PC-3 (cell line): ENCODE measurements around the gene PCNX2. TPM values are rescaled to one million over a fixed set of nuclear protein-coding genes. Genes with fewer than 3 reads are reported as not detected.

Experiments used
- ATAC-seq: fragments of 200-7000 bp; cut with Tn5 transposase; 2 replicates; pipeline ENCODE4 v1.9.1; 2020; ENCODE audit warnings: mild to moderate bottlenecking, moderate library complexity
- BruUV-seq: library from RNA; stranded (reverse); fragments of 400-500 nt; replicated peaks from 2 replicates; lab custom pipeline; 2021; lab: Mats Ljungman, UMichigan
- CTCF ChIA-PET: fragments of 300-600 bp; sonication (Branson Sonifier 250); formaldehyde crosslinking; loops from one replicate; lab custom pipeline; 2022; ENCODE audit warnings: antibody characterized with exemption; lab: Charles Lee
- POLR2A ChIA-PET: fragments of 300-600 bp; sonication (Branson Sonifier 250); formaldehyde crosslinking; loops from one replicate; lab custom pipeline; 2022; ENCODE audit warnings: antibody characterized with exemption; ENCODE audit not compliant: unreplicated experiment; lab: Charles Lee
- DNase-seq: peaks from one replicate; pipeline ENCODE4 v3.0.0-alpha.2; 2015
- H2AFZ ChIP-seq: fragments of 300-600 bp; sonication (generic); 2 replicates; pipeline ENCODE4 v1.6.0; 2016; ENCODE audit warnings: antibody characterized with exemption, low read length
- H3F3A ChIP-seq: fragments of 300-600 bp; sonication (generic); one replicate; pipeline ENCODE4 v1.6.0; 2017; ENCODE audit warnings: antibody characterized with exemption, low read length, control low read depth, mild to moderate bottlenecking; ENCODE audit not compliant: unreplicated experiment
- H3K27ac ChIP-seq: fragments of 300-600 bp; sonication (generic); 2 replicates; pipeline ENCODE4 v1.5.1; 2016; ENCODE audit warnings: mild to moderate bottlenecking, low read length
- H3K27me3 ChIP-seq: fragments of 300-600 bp; sonication (generic); 2 replicates; pipeline ENCODE4 v1.6.1; 2016; ENCODE audit warnings: low read length, mixed read lengths
- H3K36me3 ChIP-seq: fragments of 300-600 bp; sonication (generic); 2 replicates; pipeline ENCODE4 v1.6.1; 2016; ENCODE audit warnings: low read depth, mixed run types, low read length, mixed read lengths
- H3K4me1 ChIP-seq: fragments of 300-600 bp; sonication (generic); 2 replicates; pipeline ENCODE4 v1.5.1; 2016; ENCODE audit warnings: low read length; ENCODE audit not compliant: insufficient read depth
- H3K4me2 ChIP-seq: fragments of 300-600 bp; sonication (generic); 2 replicates; pipeline ENCODE4 v1.6.0; 2016; ENCODE audit warnings: low read length
- H3K4me3 ChIP-seq: fragments of 300-600 bp; sonication (generic); 2 replicates; pipeline ENCODE4 v1.5.1; 2016; ENCODE audit warnings: mild to moderate bottlenecking, low read length, mixed read lengths
- H3K79me2 ChIP-seq: fragments of 300-600 bp; sonication (generic); 2 replicates; pipeline ENCODE4 v1.6.1; 2017; ENCODE audit warnings: low read length, mixed read lengths
- H3K9ac ChIP-seq: fragments of 300-600 bp; sonication (generic); 2 replicates; pipeline ENCODE4 v1.6.0; 2016; ENCODE audit warnings: mild to moderate bottlenecking, low read length
- H3K9me2 ChIP-seq: fragments of 300-600 bp; sonication (generic); replicated peaks from 2 replicates; pipeline ENCODE4 v1.6.1; 2016; ENCODE audit warnings: mixed run types, low read length, mixed read lengths
- H3K9me3 ChIP-seq: fragments of 300-600 bp; sonication (generic); 2 replicates; pipeline ENCODE4 v1.6.1; 2016; ENCODE audit warnings: low read length, mixed read lengths
- H4K20me1 ChIP-seq: fragments of 300-600 bp; sonication (generic); 2 replicates; pipeline ENCODE4 v1.6.1; 2016; ENCODE audit warnings: low read length, mixed read lengths
- CTCF ChIP-seq: fragments of 300-600 bp; sonication (generic); conservative IDR thresholded peaks from 2 replicates; pipeline ENCODE4 v1.5.1; 2017; ENCODE audit warnings: antibody characterized with exemption, low read depth, mild to moderate bottlenecking, low read length
- EZH2 ChIP-seq: fragments of 300-600 bp; sonication (generic); IDR thresholded peaks from one replicate; pipeline ENCODE4 v1.6.1; 2017; ENCODE audit warnings: antibody characterized with exemption, mild to moderate bottlenecking, low read length; ENCODE audit not compliant: unreplicated experiment
- EZH2phosphoT487 ChIP-seq: fragments of 300-600 bp; sonication (generic); IDR thresholded peaks from 2 replicates; pipeline ENCODE4 v1.6.1; 2018; ENCODE audit warnings: mild to moderate bottlenecking, antibody characterized with exemption, low read length, borderline replicate concordance
- intact Hi-C: fragments of 100-400 bp; cut with micrococcal nuclease; formaldehyde crosslinking; loops from 2 replicates; pipeline ENCODE4 v1.9.0; 2023
- total RNA-seq: library from RNA; depleted of rRNA; stranded (reverse); fragments of >200 nt; gene quantifications from 2 replicates; pipeline ENCODE4 v1.2.3, GENCODE V29; 2014

PCNX2 gene
- total RNA-seq, 1 experiment from 2014 or later = 17.3 TPM

GRCh38 chr1:233278631-233279030 lies 16.9 kb downstream of the PCNX2 start:
- Histone ChIP-seq H3K36me3 (no peaks in the 10 kb centered on the region), H3K79me2 (0 out of 2 replicates have a peak, but pooled peaks cover 8% of the 10 kb centered on the region), H3K9ac (no peak overlapping the region), H3K9me3 (no peaks in the 10 kb centered on the region), H3K4me1 (no peaks in the 10 kb centered on the region), H3K4me2 (no peak overlapping the region), H4K20me1 (0 out of 2 replicates have a peak, but pooled peaks cover 8% of the 10 kb centered on the region), H3K9me2 (no peaks in the 10 kb centered on the region), H3K27ac (no peak overlapping the region), H3F3A (no peaks in the 10 kb centered on the region), H3K27me3 (no peaks in the 10 kb centered on the region), H2AFZ (no peak overlapping the region), H3K4me3 (no peak overlapping the region)
- no peak for TF ChIP-seq EZH2
- TF ChIP-seq EZH2phosphoT487 = no peak
- no peak for TF ChIP-seq CTCF
- CTCF ChIA-PET = no interaction called here
- DNase-seq (no peak), ATAC-seq (no peak)
- POLR2A ChIA-PET = interaction anchor here (0.6 kb wide), 1 partner anchor 828 kb away, joined by 5 read pairs; no protein-coding TSS in a partner anchor
- intact Hi-C loops = no loop called here
- BruUV-seq = no TSS peak

GRCh38 chr1:233277637-233278606 lies 17.6 kb downstream of the PCNX2 start:
- Histone ChIP-seq H3F3A (no peaks in the 10 kb centered on the region), H3K27me3 (no peaks in the 10 kb centered on the region), H3K4me2 (no peak overlapping the region), H2AFZ (no peak overlapping the region), H3K4me3 (no peak overlapping the region), H3K9me3 (no peaks in the 10 kb centered on the region), H3K79me2 (0 out of 2 replicates have a peak, but pooled peaks cover 6% of the 10 kb centered on the region), H4K20me1 (0 out of 2 replicates have a peak, but pooled peaks cover 8% of the 10 kb centered on the region), H3K9ac (no peak overlapping the region), H3K36me3 (no peaks in the 10 kb centered on the region), H3K27ac (no peak overlapping the region), H3K4me1 (no peaks in the 10 kb centered on the region), H3K9me2 (no peaks in the 10 kb centered on the region)
- ATAC-seq (no peak), DNase-seq (no peak)
- ChIA-PET CTCF (no interaction called here), POLR2A (no interaction called here)
- no peak for TF ChIP-seq CTCF
- no TSS peak for BruUV-seq
- intact Hi-C loops = no loop called here

GRCh38 chr1:233269656-233270055 lies 25.9 kb downstream of the PCNX2 start:
- POLR2A ChIA-PET = no interaction called here
- no peak for DNase-seq

More at GRCh38 chr1:233269656-233270055, 25.9 kb downstream of the PCNX2 start:
- H3K27ac ChIP-seq = no peak overlapping the region
- TF ChIP-seq EZH2 (no peak), CTCF (no peak), EZH2phosphoT487 (no peak)
- CTCF ChIA-PET = no interaction called here
- no peaks in the 10 kb centered on the region for H3K79me2 ChIP-seq
- no peaks in the 10 kb centered on the region for H4K20me1 ChIP-seq
- H3F3A ChIP-seq = no peaks in the 10 kb centered on the region
- no peak overlapping the region for H3K4me3 ChIP-seq
- H3K36me3 ChIP-seq = peaks cover 7% of the 10 kb centered on the region; the same call in 1 of the 2 replicates
- intact Hi-C loops = no loop called here
- no peak overlapping the region for H3K4me2 ChIP-seq
- no peak for ATAC-seq
- no peak overlapping the region for H3K9ac ChIP-seq
- H2AFZ ChIP-seq = no peak overlapping the region
- H3K27me3 ChIP-seq = no peaks in the 10 kb centered on the region
- no peaks in the 10 kb centered on the region for H3K9me3 ChIP-seq
- no peaks in the 10 kb centered on the region for H3K4me1 ChIP-seq
- BruUV-seq = no TSS peak
- H3K9me2 ChIP-seq = no peaks in the 10 kb centered on the region
